GM23338 (cell line): ENCODE data around the gene ARAP1. TPM values are rescaled to one million over a fixed set of nuclear protein-coding genes. Genes with fewer than 3 reads are reported as not detected.

Experiments used
- ATAC-seq: fragments of 200-7000 bp; cut with Tn5 transposase; 3 replicates; pipeline ENCODE4 v1.9.1; 2020
- DNase-seq: peaks from one replicate; pipeline ENCODE4 v3.0.0-alpha.2; 2015; ENCODE audit warnings: low spot score
- H2AFZ ChIP-seq: fragments of 200-600 bp; sonication (generic); 2 replicates; pipeline ENCODE4 v1.8.0; 2016; ENCODE audit warnings: antibody characterized with exemption, mild to moderate bottlenecking, moderate library complexity
- H3F3A ChIP-seq: fragments of 200-600 bp; sonication (generic); replicated peaks from 2 replicates; pipeline ENCODE4 v1.8.0; 2017; ENCODE audit warnings: antibody characterized with exemption, mixed run types, low read depth
- H3K27ac ChIP-seq: fragments of 200-600 bp; sonication (generic); 2 replicates; pipeline ENCODE4 v1.6.1; 2016; ENCODE audit warnings: low read depth
- H3K27me3 ChIP-seq: fragments of 200-600 bp; sonication (generic); 2 replicates; pipeline ENCODE4 v1.8.0; 2016; ENCODE audit warnings: mild to moderate bottlenecking, mixed run types, moderate library complexity; ENCODE audit not compliant: insufficient read depth
- H3K36me3 ChIP-seq: fragments of 200-600 bp; sonication (generic); 2 replicates; pipeline ENCODE4 v1.8.0; 2016; ENCODE audit warnings: mild to moderate bottlenecking; ENCODE audit not compliant: insufficient read depth
- H3K4me1 ChIP-seq: fragments of 200-600 bp; sonication (generic); 2 replicates; pipeline ENCODE4 v1.8.0; 2016; ENCODE audit warnings: mild to moderate bottlenecking, moderate library complexity; ENCODE audit not compliant: insufficient read depth
- H3K4me2 ChIP-seq: fragments of 200-600 bp; sonication (generic); 2 replicates; pipeline ENCODE4 v1.7.1; 2017; ENCODE audit warnings: mixed run types
- H3K4me3 ChIP-seq: fragments of 200-600 bp; sonication (generic); 2 replicates; pipeline ENCODE4 v1.6.1; 2016; ENCODE audit warnings: mixed run types
- H3K79me2 ChIP-seq: fragments of 200-600 bp; sonication (generic); replicated peaks from 2 replicates; pipeline ENCODE4 v1.8.0; 2017; ENCODE audit warnings: mild to moderate bottlenecking; ENCODE audit not compliant: insufficient read depth
- H3K9me2 ChIP-seq: fragments of 200-600 bp; sonication (generic); 2 replicates; pipeline ENCODE4 v1.8.0; 2017; ENCODE audit not compliant: insufficient read depth
- H4K20me1 ChIP-seq: fragments of 200-600 bp; sonication (generic); replicated peaks from 2 replicates; pipeline ENCODE4 v1.8.0; 2017; ENCODE audit warnings: mild to moderate bottlenecking; ENCODE audit not compliant: insufficient read depth
- H3K27ac Mint-ChIP-seq: 2 replicates; pipeline ENCODE4 v1.8.0; 2020; ENCODE audit warnings: inconsistent platforms, mild to moderate bottlenecking, moderate library complexity, mixed read lengths
- H3K27me3 Mint-ChIP-seq: 3 replicates; pipeline ENCODE4 v1.8.0; 2022; ENCODE audit warnings: low read depth, mild to moderate bottlenecking, moderate library complexity, mixed read lengths, inconsistent platforms; ENCODE audit not compliant: insufficient read depth, poor library complexity
- H3K36me3 Mint-ChIP-seq: 3 replicates; pipeline ENCODE4 v1.8.0; 2021; ENCODE audit warnings: low read depth, mild to moderate bottlenecking, inconsistent platforms, moderate library complexity, mixed read lengths
- H3K4me1 Mint-ChIP-seq: 3 replicates; pipeline ENCODE4 v1.8.0; 2020; ENCODE audit warnings: mild to moderate bottlenecking, inconsistent platforms, mixed read lengths
- H3K4me3 Mint-ChIP-seq: 3 replicates; pipeline ENCODE4 v1.8.0; 2021; ENCODE audit warnings: moderate library complexity, mild to moderate bottlenecking, inconsistent platforms, mixed read lengths
- H3K9me3 Mint-ChIP-seq: 3 replicates; pipeline ENCODE4 v1.8.0; 2020; ENCODE audit warnings: moderate library complexity, mild to moderate bottlenecking, inconsistent platforms, mixed read lengths
- CREB1 ChIP-seq: fragments of 250-450 bp; sonication (Bioruptor Pico); IDR thresholded peaks from 2 replicates; pipeline ENCODE4 v1.5.0; 2020; ENCODE audit warnings: low read depth, mild to moderate bottlenecking, moderate library complexity
- ETS1 ChIP-seq: IDR thresholded peaks from 2 replicates; pipeline ENCODE4 v1.6.1; 2016; ENCODE audit warnings: antibody characterized with exemption
- EZH2phosphoT487 ChIP-seq: fragments of 200-600 bp; sonication (generic); IDR thresholded peaks from one replicate; pipeline ENCODE4 v1.8.1; 2018; ENCODE audit warnings: antibody characterized with exemption; ENCODE audit not compliant: unreplicated experiment
- JUNB ChIP-seq: IDR thresholded peaks from one replicate; pipeline ENCODE4 v1.6.1; 2016; ENCODE audit warnings: antibody characterized with exemption; ENCODE audit not compliant: unreplicated experiment
- NANOG ChIP-seq: IDR thresholded peaks from 2 replicates; pipeline ENCODE4 v1.6.1; 2016; ENCODE audit warnings: antibody characterized with exemption, borderline replicate concordance
- ZNF331 ChIP-seq: fragments of 250-450 bp; sonication (Bioruptor Pico); IDR thresholded peaks from 2 replicates; pipeline ENCODE4 v1.5.0; 2020; ENCODE audit warnings: low read depth, mild to moderate bottlenecking, moderate library complexity
- ZNF462 ChIP-seq: fragments of 250-450 bp; sonication (Bioruptor Pico); IDR thresholded peaks from 2 replicates; pipeline ENCODE4 v1.5.0; 2020; ENCODE audit warnings: mild to moderate bottlenecking, moderate library complexity
- polyA plus RNA-seq: library from polyadenylated mRNA; unstranded; fragments of >200 nt; fragmentation: Nextera tagmentation; extraction: Ambion mirVana; gene quantifications from 2 replicates; pipeline ENCODE4 v1.2.1, GENCODE V29; 2016
- total RNA-seq: library from RNA; depleted of rRNA; stranded (reverse); fragments of >200 nt; shearing (Covaris generic); gene quantifications from 2 replicates; pipeline ENCODE4 v1.2.3, GENCODE V29; 2014

ARAP1 gene
- total and polyA plus RNA-seq, 2 experiments from 2014 or later = 24.5 to 116 TPM

GRCh38 chr11:72719551-72719950 lies 32.7 kb downstream of the ARAP1 start (continued):
- TF ChIP-seq ZNF462 = no peak

GRCh38 chr11:72719144-72719543 lies 33.1 kb downstream of the ARAP1 start:
- H3K27me3 ChIP-seq = no peaks in the 10 kb centered on the region
- H3K27ac ChIP-seq = no peak overlapping the region
- H3K36me3 ChIP-seq = no peaks in the 10 kb centered on the region
- H3K4me1 ChIP-seq = no peaks in the 10 kb centered on the region
- Mint-ChIP-seq H3K27ac (no peak overlapping the region), H3K36me3 (peaks cover 5% of the 10 kb centered on the region; the same call in 2 of the 3 replicates), H3K27me3 (peaks cover 10% of the 10 kb centered on the region), H3K9me3 (no peaks in the 10 kb centered on the region; the same call in 2 of the 3 replicates), H3K4me3 (no peak overlapping the region), H3K4me1 (peaks cover 22% of the 10 kb centered on the region)
- H3K79me2 ChIP-seq = peaks cover 46% of the 10 kb centered on the region
- H3F3A ChIP-seq = no peaks in the 10 kb centered on the region
- H2AFZ ChIP-seq = no peak overlapping the region
- no peaks in the 10 kb centered on the region for H3K9me2 ChIP-seq
- DNase-seq = no peak
- H3K4me2 ChIP-seq = no peak overlapping the region
- H3K4me3 ChIP-seq = no peak overlapping the region
- no peak for ATAC-seq
- no peak for TF ChIP-seq EZH2phosphoT487
- no peak for TF ChIP-seq JUNB
- no peak for TF ChIP-seq ZNF331 (CRISPR knock-in tag)
- H4K20me1 ChIP-seq = peaks cover 21% of the 10 kb centered on the region; the same call in 1 of the 2 replicates

- no peak overlapping the region for H3K27ac Mint-ChIP-seq
- peaks cover 10% of the 10 kb centered on the region for H3K27me3 Mint-ChIP-seq
- H4K20me1 ChIP-seq = peaks cover 20% of the 10 kb centered on the region; the same call in 1 of the 2 replicates
- peaks cover 25% of the 10 kb centered on the region for H3K4me1 Mint-ChIP-seq
- no peak overlapping the region for H3K4me3 ChIP-seq
- no peak for TF ChIP-seq NANOG
- TF ChIP-seq CREB1 (CRISPR knock-in tag) = no peak
- TF ChIP-seq ETS1 = no peak
- DNase-seq (no peak), ATAC-seq (no peak)
- H3F3A ChIP-seq = no peaks in the 10 kb centered on the region
- no peaks in the 10 kb centered on the region for H3K9me2 ChIP-seq
- no peak overlapping the region for H3K4me3 Mint-ChIP-seq
- H2AFZ ChIP-seq = no peak overlapping the region
- H3K4me2 ChIP-seq = no peak overlapping the region
- peaks cover 5% of the 10 kb centered on the region; the same call in 2 of the 3 replicates for H3K36me3 Mint-ChIP-seq
- H3K4me1 ChIP-seq = no peaks in the 10 kb centered on the region
- H3K36me3 ChIP-seq = no peaks in the 10 kb centered on the region
- no peaks in the 10 kb centered on the region for H3K27me3 ChIP-seq
- H3K27ac ChIP-seq = no peak overlapping the region
- H3K79me2 ChIP-seq = peaks cover 36% of the 10 kb centered on the region
- no peaks in the 10 kb centered on the region; the same call in 2 of the 3 replicates for H3K9me3 Mint-ChIP-seq
These were observed 34.1 kb downstream of the ARAP1 start for GRCh38 chr11:72718101-72718501.
